ENCODE measurements around the gene IRF1. TPM values are rescaled to one million over a fixed set of nuclear protein-coding genes. Genes with fewer than 3 reads are reported as not detected.
A peak's percentile ranks its signal among the peaks of the same experiment; 100 is the strongest.

The IRF1 gene
- total RNA-seq, 2 experiments from 2014 or later = 1,212 to 1,234 TPM

DNA sequence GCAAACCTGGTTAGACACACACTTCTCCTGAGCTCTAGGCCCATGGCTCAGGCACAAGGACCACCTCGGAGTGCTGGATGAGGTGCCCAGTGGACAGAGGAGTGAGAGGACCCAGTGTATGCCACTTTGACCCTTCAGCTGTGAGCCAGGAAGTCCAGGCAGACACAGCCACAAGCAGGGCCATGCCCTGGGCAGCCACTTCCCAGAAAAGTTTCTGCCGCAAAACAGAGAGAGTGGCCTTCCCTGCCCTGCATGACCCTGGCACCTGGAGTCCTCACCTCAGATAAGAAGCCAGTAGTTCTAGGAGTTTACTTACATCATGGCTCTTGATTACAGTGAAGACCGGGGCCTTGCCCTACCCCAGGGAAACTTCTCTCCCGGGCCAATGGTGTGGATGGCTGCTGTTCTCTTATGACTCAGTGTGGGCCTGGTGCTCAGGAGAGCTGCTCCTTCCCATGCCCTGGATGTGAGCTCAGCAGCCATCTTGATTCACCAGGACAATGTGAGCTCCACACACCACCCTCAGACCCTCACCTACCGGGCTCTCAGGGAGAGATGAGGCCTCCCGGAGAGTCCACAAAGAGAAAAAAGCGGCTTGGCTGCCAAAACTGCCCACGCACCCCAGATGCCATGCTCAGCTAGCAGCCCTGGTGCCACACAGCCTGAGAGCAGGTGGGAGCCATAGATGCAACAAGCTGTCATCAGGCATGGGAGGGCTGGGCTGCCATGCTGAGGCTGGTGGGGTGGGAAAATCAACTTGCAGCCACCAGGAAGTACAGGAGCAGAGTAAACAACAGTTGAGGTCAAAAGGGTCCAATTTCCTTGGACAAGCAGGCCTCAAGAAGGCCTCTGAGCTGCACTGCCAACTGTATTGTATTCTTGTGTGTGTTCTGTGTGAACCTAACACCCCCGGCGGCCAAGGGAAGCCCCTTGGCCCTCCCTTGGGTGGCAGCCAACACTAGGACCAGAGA is 11.7 kb upstream of the IRF1 start:
- Histone ChIP-seq H3K9me3 (ENCODE audit: control insufficient read depth in 1 of 2, insufficient read depth in 1 of 2, low read length in 2 of 2) (no peaks in the 10 kb centered on the region), H3K4me3 (ENCODE audit: low read length) (no peak overlapping the region), H3K4me1 (ENCODE audit: insufficient read depth, low read length) (peaks cover 40% of the 10 kb centered on the region), H3K36me3 (ENCODE audit: insufficient read depth, low read length) (no peaks in the 10 kb centered on the region), H3K27me3 (ENCODE audit: control insufficient read depth in 1 of 2, insufficient read depth in 2 of 2, low read length in 2 of 2) (no peaks in the 10 kb centered on the region), H3K27ac (ENCODE audit: low read depth in 1 of 2, low read length in 2 of 2) (no peak overlapping the region)
- no peak overlapping the region for H3K27ac Mint-ChIP-seq
- peaks cover 14% of the 10 kb centered on the region for H3K27me3 Mint-ChIP-seq
- ATAC-seq (ENCODE audit: poor library complexity) = no peak
- H3K4me3 Mint-ChIP-seq = no peak overlapping the region
- no peaks in the 10 kb centered on the region for H3K9me3 Mint-ChIP-seq
- ChIA-PET POLR2A (interaction anchor here (1.2 to 10.6 kb wide), 4 partner anchors 21 to 114 kb away, joined by 3 to 526 read pairs (median 50); partner anchors contain the start of gene IRF1), CTCF (interaction anchor here (1.3 to 10.2 kb wide), 4 partner anchors 12 to 115 kb away, joined by 4 to 104 read pairs (median 6); partner anchors contain the start of gene IRF1)
- intact Hi-C loops (cut with DNase I, micrococcal nuclease) = loop anchor here (1.0 to 10.0 kb wide), 4 partner anchors 116 to 437 kb away; partner anchors contain the start of gene IL3 (in 1 of the 2)
- peaks cover 21% of the 10 kb centered on the region for H3K4me1 Mint-ChIP-seq (ENCODE audit: low read depth)
- H3K36me3 Mint-ChIP-seq (ENCODE audit: low read depth) = no peaks in the 10 kb centered on the region
- peak in 1 of 14 experiments; percentile 22 for DNase-seq
- TF ChIP-seq, protein P1, sequence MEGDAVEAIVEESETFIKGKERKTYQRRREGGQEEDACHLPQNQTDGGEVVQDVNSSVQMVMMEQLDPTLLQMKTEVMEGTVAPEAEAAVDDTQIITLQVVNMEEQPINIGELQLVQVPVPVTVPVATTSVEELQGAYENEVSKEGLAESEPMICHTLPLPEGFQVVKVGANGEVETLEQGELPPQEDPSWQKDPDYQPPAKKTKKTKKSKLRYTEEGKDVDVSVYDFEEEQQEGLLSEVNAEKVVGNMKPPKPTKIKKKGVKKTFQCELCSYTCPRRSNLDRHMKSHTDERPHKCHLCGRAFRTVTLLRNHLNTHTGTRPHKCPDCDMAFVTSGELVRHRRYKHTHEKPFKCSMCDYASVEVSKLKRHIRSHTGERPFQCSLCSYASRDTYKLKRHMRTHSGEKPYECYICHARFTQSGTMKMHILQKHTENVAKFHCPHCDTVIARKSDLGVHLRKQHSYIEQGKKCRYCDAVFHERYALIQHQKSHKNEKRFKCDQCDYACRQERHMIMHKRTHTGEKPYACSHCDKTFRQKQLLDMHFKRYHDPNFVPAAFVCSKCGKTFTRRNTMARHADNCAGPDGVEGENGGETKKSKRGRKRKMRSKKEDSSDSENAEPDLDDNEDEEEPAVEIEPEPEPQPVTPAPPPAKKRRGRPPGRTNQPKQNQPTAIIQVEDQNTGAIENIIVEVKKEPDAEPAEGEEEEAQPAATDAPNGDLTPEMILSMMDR (IDR thresholded peaks at IDR 0.05) = no peak

DNA sequence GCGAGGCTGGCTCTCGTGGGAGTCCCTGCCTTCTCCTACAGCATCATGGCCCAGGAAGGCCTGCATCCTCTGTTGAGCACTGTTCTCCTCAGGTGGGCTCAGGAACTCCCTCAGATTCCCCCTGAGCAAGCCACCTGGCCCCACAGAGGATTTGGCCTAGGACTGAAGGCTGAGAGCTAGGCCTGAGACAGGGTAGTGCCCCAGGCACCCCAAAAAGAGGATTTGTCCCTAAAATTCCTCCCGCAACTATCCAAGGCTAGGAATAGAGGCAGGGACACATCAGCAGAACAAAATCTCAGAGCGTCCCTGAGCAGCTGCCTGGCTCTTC is 11.0 kb upstream of the IRF1 start:
- H3K4me3 ChIP-seq (ENCODE audit: low read length) = no peak overlapping the region
- TF ChIP-seq, protein P1 (IDR thresholded peaks at IDR 0.05) = no peak
- H3K36me3 ChIP-seq (ENCODE audit: insufficient read depth, low read length) = no peaks in the 10 kb centered on the region
- peaks cover 46% of the 10 kb centered on the region for H3K4me1 ChIP-seq (ENCODE audit: insufficient read depth, low read length)
- ChIA-PET POLR2A (interaction anchor here (1.2 to 15.5 kb wide), 8 partner anchors 21 to 263 kb away, joined by 3 to 526 read pairs (median 6); partner anchors contain the start of genes IRF1 and SLC22A5), CTCF (interaction anchor here (0.9 to 10.2 kb wide), 10 partner anchors 11 to 264 kb away, joined by 3 to 104 read pairs (median 6); partner anchors contain the start of gene IRF1)
- H3K36me3 Mint-ChIP-seq (ENCODE audit: low read depth) = no peaks in the 10 kb centered on the region
- ATAC-seq (ENCODE audit: poor library complexity) (no peak), DNase-seq (no peak)
- intact Hi-C loops (cut with DNase I, micrococcal nuclease) = loop anchor here (1.0 to 10.0 kb wide), 4 partner anchors 115 to 437 kb away; partner anchors contain the start of gene IL3 (in 1 of the 2)
- H3K4me1 Mint-ChIP-seq (ENCODE audit: low read depth) = peaks cover 24% of the 10 kb centered on the region
- H3K27ac Mint-ChIP-seq = no peak overlapping the region
- H3K27me3 Mint-ChIP-seq = peaks cover 8% of the 10 kb centered on the region
- no peaks in the 10 kb centered on the region for H3K9me3 Mint-ChIP-seq
- H3K27ac ChIP-seq (ENCODE audit: low read depth in 1 of 2, low read length in 2 of 2) = no peak overlapping the region
- no peaks in the 10 kb centered on the region for H3K27me3 ChIP-seq (ENCODE audit: control insufficient read depth in 1 of 2, insufficient read depth in 2 of 2, low read length in 2 of 2)
- H3K4me3 Mint-ChIP-seq = no peak overlapping the region
- H3K9me3 ChIP-seq (ENCODE audit: control insufficient read depth in 1 of 2, insufficient read depth in 1 of 2, low read length in 2 of 2) = no peaks in the 10 kb centered on the region

DNA sequence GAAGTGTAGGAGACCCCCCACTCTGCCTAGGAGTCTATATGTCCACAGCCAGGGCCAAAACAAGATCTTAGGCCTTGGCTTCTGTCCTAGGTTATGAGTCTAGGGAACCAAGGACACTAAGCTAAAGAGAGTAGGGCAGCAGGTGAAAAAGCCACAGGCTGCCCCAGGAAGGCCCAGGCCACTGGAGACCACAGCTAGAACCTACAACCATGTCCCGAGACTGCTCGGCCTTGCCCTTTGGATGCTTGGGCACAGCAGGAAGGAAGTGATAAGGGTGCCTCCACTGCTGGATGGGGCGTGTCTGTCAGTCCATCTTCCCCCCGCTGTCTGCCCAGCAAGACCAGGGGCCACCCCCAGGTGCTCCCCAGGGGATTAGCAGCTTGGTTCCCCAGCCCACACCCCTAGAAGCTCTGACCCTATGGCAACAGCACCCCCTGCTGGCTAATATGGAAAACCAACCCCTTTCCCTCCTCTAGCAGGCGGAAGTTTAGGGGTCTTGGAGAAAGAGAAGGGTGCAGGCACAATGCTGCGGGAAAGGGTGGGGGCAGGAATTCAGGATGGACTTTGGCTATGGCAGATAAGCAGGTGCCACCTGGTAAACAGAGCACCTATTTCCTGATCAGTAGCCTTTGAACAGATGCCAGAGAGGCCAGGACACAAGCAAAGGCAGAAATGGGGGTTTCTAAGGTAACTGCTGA is 10.5 kb upstream of the IRF1 start:
- H3K4me3 Mint-ChIP-seq = no peak overlapping the region
- TF ChIP-seq, protein P1 (IDR thresholded peaks at IDR 0.05) = peak; percentile 88
- H3K4me1 ChIP-seq (ENCODE audit: insufficient read depth, low read length) = peaks cover 49% of the 10 kb centered on the region
- no peak overlapping the region for H3K4me3 ChIP-seq (ENCODE audit: low read length)
- H3K36me3 Mint-ChIP-seq (ENCODE audit: low read depth) = peaks cover 4% of the 10 kb centered on the region
- peaks cover 29% of the 10 kb centered on the region for H3K4me1 Mint-ChIP-seq (ENCODE audit: low read depth)
- intact Hi-C loops (cut with DNase I, micrococcal nuclease) = loop anchor here (1.0 to 10.0 kb wide), 5 partner anchors 82 to 436 kb away; partner anchors contain the start of gene IL3 (in 1 of the 2)
- ATAC-seq (ENCODE audit: poor library complexity) (peak; percentile 26), DNase-seq (peak; percentile 63 to 90 (median 73))
- H3K27me3 Mint-ChIP-seq = peaks cover 3% of the 10 kb centered on the region
- H3K27ac Mint-ChIP-seq = peak overlapping the region; percentile 65
- peak overlapping the region in 1 of 2 donors; percentile 37 for H3K27ac ChIP-seq (ENCODE audit: low read depth in 1 of 2, low read length in 2 of 2)
- H3K9me3 ChIP-seq (ENCODE audit: control insufficient read depth in 1 of 2, insufficient read depth in 1 of 2, low read length in 2 of 2) = no peaks in the 10 kb centered on the region
- no peaks in the 10 kb centered on the region for H3K27me3 ChIP-seq (ENCODE audit: control insufficient read depth in 1 of 2, insufficient read depth in 2 of 2, low read length in 2 of 2)
- H3K36me3 ChIP-seq (ENCODE audit: insufficient read depth, low read length) = no peaks in the 10 kb centered on the region
- CTCF ChIA-PET = interaction anchor here (0.8 to 10.2 kb wide), 17 partner anchors 11 to 328 kb away, joined by 3 to 104 read pairs (median 5); partner anchors contain the start of gene IRF1
- POLR2A ChIA-PET = interaction anchor here (0.8 to 15.5 kb wide), 12 partner anchors 20 to 263 kb away, joined by 3 to 526 read pairs (median 5); partner anchors contain the start of genes IRF1, KIF3A and SLC22A5
- no peaks in the 10 kb centered on the region for H3K9me3 Mint-ChIP-seq

Data from CD4-positive, alpha-beta T cell (primary cell).